Measurements from ENCODE around the gene SCN1B.

SCN1B gene

DNA sequence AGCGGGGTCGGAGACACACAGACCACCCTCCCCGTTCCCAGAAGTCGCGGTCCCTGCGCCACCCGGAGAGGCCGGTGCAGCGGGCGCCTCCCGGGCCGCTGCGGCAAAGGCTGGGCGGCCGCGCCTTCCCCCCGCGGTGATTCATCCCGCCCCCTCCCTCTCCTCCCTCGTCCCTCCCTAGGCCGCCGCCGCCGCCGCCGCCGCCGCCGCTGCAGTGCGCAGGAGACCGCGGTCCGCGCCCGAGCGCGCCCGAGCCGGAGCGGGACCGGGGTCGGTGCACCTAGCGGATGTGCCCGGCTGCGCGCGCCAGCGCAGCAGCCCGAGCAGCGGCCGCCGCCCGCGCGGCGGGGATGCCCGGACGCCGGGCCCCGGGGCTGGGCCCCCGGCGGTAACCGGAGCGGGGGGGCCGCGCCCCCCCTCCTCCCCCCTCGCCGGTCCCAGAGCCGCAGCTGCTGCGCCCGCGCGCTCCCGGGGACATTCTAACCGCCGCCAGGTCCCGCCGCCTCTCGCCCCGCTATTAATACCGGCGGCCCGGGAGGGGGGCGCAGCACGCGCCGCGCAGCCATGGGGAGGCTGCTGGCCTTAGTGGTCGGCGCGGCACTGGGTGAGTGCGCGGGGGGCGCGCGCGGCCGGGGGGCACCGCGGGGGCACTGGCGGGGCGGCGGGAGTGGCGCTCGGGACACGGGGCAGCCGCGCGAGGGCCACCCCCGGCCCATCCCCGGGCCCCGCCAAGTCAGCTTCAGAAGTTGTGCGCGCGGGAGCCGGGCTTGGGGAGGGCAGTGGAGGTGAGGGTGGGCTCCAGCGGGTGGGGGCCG is at the start of gene SCN1B:
Gene SCN1B (plus strand): TSS at position 214 of the 815 bp plus-strand sequence. CDS start 351 bp downstream, at position 565.
- Histone ChIP-seq H3K27ac (no peak within 1 kb of the TSS), H3K36me3 (peaks cover 36% of the 10 kb centered on the region), H3K27me3 (peaks cover 54% of the 10 kb centered on the region), H3K4me1 (ENCODE audit: control insufficient read depth in 1 of 2, insufficient read depth in 1 of 2, low read depth in 1 of 2, low read length in 1 of 2) (peaks cover 5 to 6% of the 10 kb centered on the region in 2 experiments), H3K4me3 (ENCODE audit: low read depth in 1 of 2, low read length in 1 of 2) (no peak within 1 kb of the TSS), H3K9me3 (no peaks in the 10 kb centered on the region)
- TF ChIP-seq CTCF (IDR thresholded peaks at IDR 0.05), result no peak

DNA sequence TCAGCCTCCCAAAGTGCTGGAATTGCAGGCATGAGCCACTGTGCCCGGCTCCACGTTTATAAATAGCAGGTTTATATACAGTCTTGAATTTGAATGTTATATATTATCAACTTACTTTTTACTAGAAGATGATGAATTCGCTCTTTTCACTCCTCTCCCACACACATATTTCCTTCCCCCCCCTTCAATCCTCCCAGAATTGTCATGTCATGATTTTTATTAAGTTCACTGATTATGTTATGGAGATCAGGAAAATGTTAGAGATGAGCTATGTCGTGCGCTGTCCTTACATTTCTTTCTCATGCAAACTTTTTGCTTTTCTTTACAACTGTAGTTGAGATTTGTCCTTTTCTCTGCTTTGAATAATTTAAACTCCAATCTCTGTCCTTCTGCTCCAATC is 48.0 kb upstream of the SCN1B start:
- Histone ChIP-seq H3K27ac (no peak overlapping the region), H3K9me3 (no peaks in the 10 kb centered on the region), H3K4me1 (ENCODE audit: control insufficient read depth in 1 of 2, insufficient read depth in 1 of 2, low read depth in 1 of 2, low read length in 1 of 2) (peaks cover 18 to 19% of the 10 kb centered on the region in 2 experiments), H3K36me3 (no peaks in the 10 kb centered on the region), H3K4me3 (ENCODE audit: low read depth in 1 of 2, low read length in 1 of 2) (no peak overlapping the region), H3K27me3 (no peaks in the 10 kb centered on the region)
- no peak for TF ChIP-seq CTCF (IDR thresholded peaks at IDR 0.05)

DNA sequence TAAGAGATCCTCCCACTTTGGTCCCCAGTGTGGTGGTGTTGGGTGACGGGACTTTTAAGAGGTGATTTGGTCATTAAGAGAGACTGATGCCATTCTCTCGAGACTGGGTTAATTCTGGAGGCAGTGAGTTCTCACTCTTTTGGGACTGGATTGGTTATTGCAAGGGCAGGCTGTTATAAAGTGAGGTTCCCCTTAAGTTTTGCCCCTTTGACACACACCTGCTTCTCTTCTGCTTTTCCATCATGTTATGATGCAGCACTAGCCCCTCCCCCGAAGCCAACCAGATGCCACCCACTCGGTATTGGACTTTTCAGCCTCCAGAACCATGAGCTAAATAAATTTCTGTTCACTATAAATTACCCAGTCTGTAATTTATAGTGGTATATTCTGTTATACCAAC is 46.5 kb upstream of the SCN1B start:
- no peaks in the 10 kb centered on the region for H3K9me3 ChIP-seq
- TF ChIP-seq CTCF (IDR thresholded peaks at IDR 0.05), result no peak
- peaks cover 18 to 19% of the 10 kb centered on the region in 2 experiments for H3K4me1 ChIP-seq (ENCODE audit: control insufficient read depth in 1 of 2, insufficient read depth in 1 of 2, low read depth in 1 of 2, low read length in 1 of 2)
- no peak overlapping the region for H3K27ac ChIP-seq
- no peaks in the 10 kb centered on the region for H3K36me3 ChIP-seq
- H3K4me3 ChIP-seq (ENCODE audit: low read depth in 1 of 2, low read length in 1 of 2), result no peak overlapping the region
- no peaks in the 10 kb centered on the region for H3K27me3 ChIP-seq

DNA sequence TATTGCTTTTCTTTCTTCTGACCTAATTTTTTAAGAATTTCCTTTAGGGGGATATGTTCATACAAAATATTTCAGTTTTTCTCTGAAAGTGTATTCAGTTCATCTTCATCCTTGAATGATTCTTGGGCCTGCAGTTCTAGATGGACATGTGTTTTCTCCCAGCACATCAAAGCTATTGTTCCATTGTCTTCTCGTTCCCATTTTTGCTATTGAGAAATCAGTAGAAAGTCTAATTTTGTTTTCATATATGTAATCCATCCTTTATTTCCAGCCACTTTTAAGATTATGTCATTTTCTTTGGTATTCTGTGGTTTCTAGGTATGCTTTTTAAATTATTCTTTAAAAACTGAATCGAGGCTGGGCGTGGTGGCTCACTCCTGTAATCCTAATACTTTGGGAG is 46.0 kb upstream of the SCN1B start:
- Histone ChIP-seq H3K9me3 (no peaks in the 10 kb centered on the region), H3K27me3 (no peaks in the 10 kb centered on the region), H3K4me3 (ENCODE audit: low read depth in 1 of 2, low read length in 1 of 2) (no peak overlapping the region), H3K27ac (no peak overlapping the region), H3K36me3 (no peaks in the 10 kb centered on the region), H3K4me1 (ENCODE audit: control insufficient read depth in 1 of 2, insufficient read depth in 1 of 2, low read depth in 1 of 2, low read length in 1 of 2) (peaks cover 18 to 19% of the 10 kb centered on the region in 2 experiments)
- TF ChIP-seq CTCF (IDR thresholded peaks at IDR 0.05), result no peak

- no peak for TF ChIP-seq CTCF (IDR thresholded peaks at IDR 0.05)
- no peak overlapping the region for H3K4me3 ChIP-seq (ENCODE audit: low read depth in 1 of 2, low read length in 1 of 2)
- H3K36me3 ChIP-seq, result no peaks in the 10 kb centered on the region
- no peaks in the 10 kb centered on the region for H3K27me3 ChIP-seq
- H3K4me1 ChIP-seq (ENCODE audit: control insufficient read depth in 1 of 2, insufficient read depth in 1 of 2, low read depth in 1 of 2, low read length in 1 of 2), result peaks cover 18 to 24% of the 10 kb centered on the region in 2 experiments
- H3K9me3 ChIP-seq, result no peaks in the 10 kb centered on the region
- H3K27ac ChIP-seq, result peak overlapping the region; percentile 70
Observed at GRCh38 chr19:34985249-34986022, 44.8 kb upstream of the SCN1B start.

All from neutrophil (primary cell).